ENCODE data around the gene HMG20A.

HMG20A gene

GRCh38 chr15:77430652-77431051 is 10.0 kb downstream of the HMG20A start:
- DNase-seq (ENCODE audit: low read depth), result no peak

- no peak for DNase-seq (ENCODE audit: low read depth)
These were observed 16.1 kb downstream of the HMG20A start for GRCh38 chr15:77436822-77437221.

- DNase-seq (ENCODE audit: low read depth), result no peak
These were observed 16.6 kb downstream of the HMG20A start for GRCh38 chr15:77437264-77437663.

- no peak for DNase-seq (ENCODE audit: low read depth)
These were observed 19.8 kb downstream of the HMG20A start for GRCh38 chr15:77440378-77440999.

- no peak for DNase-seq (ENCODE audit: low read depth)
These were observed 26.2 kb downstream of the HMG20A start for GRCh38 chr15:77446840-77447390.

GRCh38 chr15:77454265-77454664 is 33.6 kb downstream of the HMG20A start:
- no peak for DNase-seq (ENCODE audit: low read depth)

GRCh38 chr15:77454951-77455350 is 34.3 kb downstream of the HMG20A start:
- DNase-seq (ENCODE audit: low read depth), result no peak

- no peak for DNase-seq (ENCODE audit: low read depth)
These were observed 35.1 kb downstream of the HMG20A start for GRCh38 chr15:77455696-77456321.

- DNase-seq (ENCODE audit: low read depth), result no peak
These were observed 36.1 kb downstream of the HMG20A start for GRCh38 chr15:77456746-77457145.

- DNase-seq (ENCODE audit: low read depth), result no peak
These were observed 36.7 kb downstream of the HMG20A start for GRCh38 chr15:77457191-77457904.

- DNase-seq (ENCODE audit: low read depth), result no peak
These were observed 37.2 kb downstream of the HMG20A start for GRCh38 chr15:77457905-77458265.

GRCh38 chr15:77459031-77459430 is 38.3 kb downstream of the HMG20A start:
- DNase-seq (ENCODE audit: low read depth), result no peak

- no peak for DNase-seq (ENCODE audit: low read depth)
These were observed 40.8 kb downstream of the HMG20A start for GRCh38 chr15:77461486-77461885.

- DNase-seq (ENCODE audit: low read depth), result no peak
These were observed 43.6 kb downstream of the HMG20A start for GRCh38 chr15:77464129-77464865.

GRCh38 chr15:77466521-77466920 is 45.8 kb downstream of the HMG20A start:
- DNase-seq (ENCODE audit: low read depth), result no peak

- DNase-seq (ENCODE audit: low read depth), result no peak
These were observed 48.2 kb downstream of the HMG20A start for GRCh38 chr15:77468896-77469295.

GRCh38 chr15:77470235-77470634 is 49.5 kb downstream of the HMG20A start:
- no peak for DNase-seq (ENCODE audit: low read depth)

GRCh38 chr15:77473328-77473727 is 52.6 kb downstream of the HMG20A start:
- no peak for DNase-seq (ENCODE audit: low read depth)

GRCh38 chr15:77474310-77474988 is 53.8 kb downstream of the HMG20A start:
- DNase-seq (ENCODE audit: low read depth), result no peak

GRCh38 chr15:77475001-77475400 is 54.3 kb downstream of the HMG20A start:
- DNase-seq (ENCODE audit: low read depth), result no peak

- DNase-seq (ENCODE audit: low read depth), result no peak
These were observed 55.2 kb downstream of the HMG20A start for GRCh38 chr15:77475898-77476297.

GRCh38 chr15:77476995-77477394 is 56.3 kb downstream of the HMG20A start:
- DNase-seq (ENCODE audit: low read depth), result no peak

All from activated T-helper 1 cell treated with Interleukin-2 at 50 U/mL for 16 hours (primary cell).